C4-2B (cell line): ENCODE data around the gene TAF3.

Source experiments
- ZFX ChIP-seq: fragments of 450-650 bp; IDR thresholded peaks from 2 replicates; pipeline ENCODE4 v1.6.1; 2017
- TF ChIP-seq, protein P1 (sequence below): fragments of 450-650 bp; conservative IDR thresholded peaks from 2 replicates; pipeline ENCODE4 v1.5.1; 2017; ENCODE audit warnings: mild to moderate bottlenecking

- TF ChIP-seq, protein P1, sequence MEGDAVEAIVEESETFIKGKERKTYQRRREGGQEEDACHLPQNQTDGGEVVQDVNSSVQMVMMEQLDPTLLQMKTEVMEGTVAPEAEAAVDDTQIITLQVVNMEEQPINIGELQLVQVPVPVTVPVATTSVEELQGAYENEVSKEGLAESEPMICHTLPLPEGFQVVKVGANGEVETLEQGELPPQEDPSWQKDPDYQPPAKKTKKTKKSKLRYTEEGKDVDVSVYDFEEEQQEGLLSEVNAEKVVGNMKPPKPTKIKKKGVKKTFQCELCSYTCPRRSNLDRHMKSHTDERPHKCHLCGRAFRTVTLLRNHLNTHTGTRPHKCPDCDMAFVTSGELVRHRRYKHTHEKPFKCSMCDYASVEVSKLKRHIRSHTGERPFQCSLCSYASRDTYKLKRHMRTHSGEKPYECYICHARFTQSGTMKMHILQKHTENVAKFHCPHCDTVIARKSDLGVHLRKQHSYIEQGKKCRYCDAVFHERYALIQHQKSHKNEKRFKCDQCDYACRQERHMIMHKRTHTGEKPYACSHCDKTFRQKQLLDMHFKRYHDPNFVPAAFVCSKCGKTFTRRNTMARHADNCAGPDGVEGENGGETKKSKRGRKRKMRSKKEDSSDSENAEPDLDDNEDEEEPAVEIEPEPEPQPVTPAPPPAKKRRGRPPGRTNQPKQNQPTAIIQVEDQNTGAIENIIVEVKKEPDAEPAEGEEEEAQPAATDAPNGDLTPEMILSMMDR, result no peak
- TF ChIP-seq ZFX, result no peak
Observed at GRCh38 chr10:7901256-7901655, 83.0 kb downstream of the TAF3 start.
